G401 (cell line): ENCODE data around the gene S100A6. TPM values are rescaled to one million over a fixed set of nuclear protein-coding genes. Genes with fewer than 3 reads are reported as not detected.

ENCODE experiments used
- DNase-seq: peaks from one replicate; pipeline ENCODE4 v3.0.0-alpha.2; 2015; ENCODE audit warnings: low spot score
- in situ Hi-C: cut with HindIII; loops from 2 replicates; pipeline ENCODE4 v1.10.0; 2016; ENCODE audit warnings: low sequenced_read_pairs, mixed read lengths
- total RNA-seq: library from RNA; depleted of rRNA; stranded (reverse); fragments of >200 nt; shearing (Covaris generic); gene quantifications from 2 replicates; pipeline ENCODE4 v1.2.3, GENCODE V29; 2014

The S100A6 gene
- total RNA-seq, 1 experiment from 2014 or later = 308 TPM

DNA sequence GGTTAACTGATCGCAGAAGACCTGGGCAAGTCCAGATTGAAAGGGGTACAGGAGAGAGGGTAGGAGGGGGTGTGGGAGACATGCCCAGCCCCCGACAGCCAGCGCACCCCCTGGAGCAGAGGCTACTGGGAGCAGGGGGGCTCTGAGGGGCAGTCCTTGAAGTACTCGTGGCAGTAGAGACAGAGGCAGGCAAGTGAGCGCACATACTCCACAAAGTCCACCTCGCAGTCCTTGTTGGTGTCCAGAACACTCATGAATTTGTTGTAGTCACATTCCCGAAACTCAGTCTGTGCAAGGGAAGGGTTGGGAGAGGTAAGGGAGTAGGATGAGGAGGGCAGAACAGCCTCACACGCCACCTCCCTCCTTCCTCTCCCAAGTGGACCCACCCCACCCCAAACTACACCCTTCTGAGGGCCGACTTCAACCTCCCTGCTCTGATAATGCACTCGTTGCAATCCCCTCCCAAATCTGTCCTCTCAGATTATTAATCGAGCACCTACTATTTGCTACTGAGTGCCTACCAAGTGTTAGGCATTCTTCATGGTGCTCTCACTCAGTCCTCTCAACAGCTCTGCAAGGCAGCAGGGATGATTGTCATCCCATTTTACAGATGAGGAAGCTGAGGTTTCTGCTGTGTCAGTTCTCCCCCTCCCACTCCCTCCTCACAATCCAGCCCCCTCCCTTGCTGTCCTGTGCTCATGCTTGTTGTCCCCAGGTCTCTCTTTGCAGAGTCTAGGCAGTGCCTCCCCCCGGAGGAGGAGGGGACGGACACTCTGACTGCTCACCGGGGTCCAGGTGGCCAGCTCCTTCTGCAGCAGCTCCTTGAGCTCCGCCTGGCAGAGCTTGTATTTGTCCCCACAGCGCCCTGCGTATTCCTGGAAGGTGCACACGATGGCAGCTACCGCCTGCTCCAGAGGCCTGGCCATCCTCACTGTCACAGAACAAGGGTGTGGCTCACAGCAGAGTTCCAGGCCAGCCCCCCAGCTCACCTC is 12.1 kb upstream of the S100A6 start:
- in situ Hi-C loops = no loop called here
- no peak for DNase-seq

- DNase-seq = no peak
- in situ Hi-C loops = no loop called here
Measured at GRCh38 chr1:153546796-153547559, 11.2 kb upstream of the S100A6 start.

- DNase-seq = no peak
- in situ Hi-C loops = no loop called here
Measured at GRCh38 chr1:153546371-153546770, 10.6 kb upstream of the S100A6 start.

DNA sequence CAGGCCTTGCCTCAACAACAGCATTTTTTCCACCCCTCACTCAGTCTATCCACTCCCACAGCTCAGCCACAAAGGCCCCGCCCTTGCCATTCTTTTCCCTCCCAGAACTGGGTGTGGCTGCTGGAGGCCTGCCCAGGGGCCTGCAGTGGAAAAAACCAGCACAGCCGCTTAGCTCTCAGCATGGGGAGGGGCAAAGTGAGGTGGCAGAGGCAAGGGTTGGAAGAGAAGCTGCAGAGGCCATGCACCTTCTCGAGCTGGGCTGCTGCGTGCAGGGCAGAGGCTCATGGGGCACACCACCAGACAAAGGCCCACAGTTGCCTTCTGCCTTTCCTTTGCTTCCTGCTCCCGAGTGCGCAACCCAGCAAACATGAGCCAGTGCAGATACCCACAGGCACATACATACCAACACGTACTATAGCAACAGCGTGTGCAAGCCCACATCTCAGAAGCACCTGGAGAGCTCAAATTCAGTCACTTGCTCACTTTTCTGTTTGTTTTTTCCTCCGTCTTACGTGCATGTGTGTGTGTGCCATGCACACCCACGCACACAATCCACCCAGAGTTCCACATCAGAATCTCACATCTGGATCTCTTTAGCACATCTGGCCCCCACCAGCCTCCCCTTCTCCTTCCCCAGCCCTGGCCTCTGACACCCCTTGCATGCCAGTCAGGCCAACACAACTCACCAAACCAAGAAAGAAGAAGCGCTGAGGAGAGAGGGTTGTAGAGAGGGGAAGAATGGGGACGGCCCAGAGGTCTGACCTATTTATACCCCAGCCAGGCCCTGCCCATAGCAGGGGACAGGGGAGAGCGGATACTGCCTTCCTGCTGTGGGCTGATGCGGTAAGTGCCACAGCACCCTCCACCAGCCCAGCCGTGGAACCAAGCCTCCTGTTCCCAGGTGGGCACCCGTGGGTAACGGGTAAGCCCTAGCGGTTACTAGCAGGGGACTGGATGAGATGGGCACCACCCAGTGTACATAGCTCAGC is 9.6 kb upstream of the S100A6 start, which contains the start of gene S100A4:
Gene S100A4 (minus strand): TSS at position 740 of the 989 bp plus-strand sequence. CDS start 1,012 bp downstream, outside the sequence.
- in situ Hi-C loops = no loop called here
- peak; percentile 70 for DNase-seq

DNA sequence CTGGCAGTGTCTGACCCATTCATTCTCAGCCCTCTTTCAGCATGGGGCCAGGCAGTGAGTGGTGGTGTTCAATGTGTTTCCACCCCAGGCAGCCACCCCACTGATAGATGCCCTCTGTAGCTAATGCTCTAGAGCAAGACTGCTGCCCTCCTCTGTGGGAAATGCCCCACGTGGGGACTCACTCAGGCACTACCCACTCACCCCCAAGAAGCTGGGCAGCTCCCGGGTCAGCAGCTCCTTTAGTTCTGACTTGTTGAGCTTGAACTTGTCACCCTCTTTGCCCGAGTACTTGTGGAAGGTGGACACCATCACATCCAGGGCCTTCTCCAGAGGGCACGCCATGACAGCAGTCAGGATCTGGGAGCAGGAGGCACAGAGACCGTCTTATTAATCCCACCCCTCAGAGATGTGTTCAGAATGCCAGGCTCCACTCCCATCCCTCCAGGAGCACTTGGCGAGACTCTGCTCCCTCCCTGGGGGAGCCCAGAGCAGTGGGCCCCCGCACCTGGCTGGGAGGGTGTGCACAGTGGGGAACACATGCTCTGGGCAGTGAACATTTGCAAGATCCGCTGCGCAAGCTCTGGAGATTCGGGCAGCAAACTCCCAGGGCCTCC is 8.8 kb upstream of the S100A6 start:
- DNase-seq = no peak
- in situ Hi-C loops = no loop called here

- DNase-seq = no peak
- in situ Hi-C loops = no loop called here
Measured at GRCh38 chr1:153543736-153544135, 7.9 kb upstream of the S100A6 start.

DNA sequence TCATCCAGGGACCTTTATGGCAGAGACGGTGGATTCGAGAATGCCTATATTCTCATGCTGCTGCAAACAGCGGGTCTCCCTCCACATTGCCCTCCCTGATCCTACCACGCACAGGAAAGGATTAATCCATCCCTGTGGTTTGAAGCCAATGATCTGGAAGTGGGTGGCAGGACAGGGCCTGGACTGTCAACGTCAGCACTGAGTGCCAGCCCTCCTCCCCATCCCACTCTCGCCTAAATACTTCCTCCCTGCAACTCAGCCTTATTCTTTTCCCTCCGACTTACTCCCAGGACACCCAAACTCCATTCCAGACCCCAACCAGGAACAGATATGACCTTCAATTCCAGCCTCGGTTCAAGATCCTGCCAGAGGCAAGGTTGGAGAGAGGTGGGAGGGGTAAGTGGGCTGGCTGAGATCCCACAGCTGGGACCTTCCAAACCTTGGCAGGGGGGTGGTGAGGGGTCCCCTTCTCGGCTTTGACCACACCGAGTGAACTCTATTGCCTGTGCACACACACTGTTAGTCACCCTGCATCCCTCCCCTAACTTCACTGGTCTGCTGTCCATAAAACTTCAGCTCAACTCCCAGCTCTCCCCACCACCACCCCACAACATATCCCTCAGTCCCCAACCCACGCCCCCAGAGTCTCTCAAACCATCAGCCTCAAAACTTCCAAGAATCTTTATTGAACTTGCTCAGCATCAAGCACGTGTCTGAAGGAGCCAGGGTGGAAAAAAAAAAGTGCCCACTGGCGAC is 7.3 kb upstream of the S100A6 start:
- DNase-seq = no peak
- in situ Hi-C loops = no loop called here

GRCh38 chr1:153541641-153542590 is 6.1 kb upstream of the S100A6 start:
- in situ Hi-C loops = no loop called here

GRCh38 chr1:153540394-153541361 is 4.9 kb upstream of the S100A6 start, which contains the start of gene S100A5:
TSS of gene S100A5 (minus strand) at chr1:153540934. CDS start at chr1:153540191, 743 bp downstream.
- in situ Hi-C loops = no loop called here
- DNase-seq = no peak

More at GRCh38 chr1:153541641-153542590, 6.1 kb upstream of the S100A6 start:
- no peak for DNase-seq

DNA sequence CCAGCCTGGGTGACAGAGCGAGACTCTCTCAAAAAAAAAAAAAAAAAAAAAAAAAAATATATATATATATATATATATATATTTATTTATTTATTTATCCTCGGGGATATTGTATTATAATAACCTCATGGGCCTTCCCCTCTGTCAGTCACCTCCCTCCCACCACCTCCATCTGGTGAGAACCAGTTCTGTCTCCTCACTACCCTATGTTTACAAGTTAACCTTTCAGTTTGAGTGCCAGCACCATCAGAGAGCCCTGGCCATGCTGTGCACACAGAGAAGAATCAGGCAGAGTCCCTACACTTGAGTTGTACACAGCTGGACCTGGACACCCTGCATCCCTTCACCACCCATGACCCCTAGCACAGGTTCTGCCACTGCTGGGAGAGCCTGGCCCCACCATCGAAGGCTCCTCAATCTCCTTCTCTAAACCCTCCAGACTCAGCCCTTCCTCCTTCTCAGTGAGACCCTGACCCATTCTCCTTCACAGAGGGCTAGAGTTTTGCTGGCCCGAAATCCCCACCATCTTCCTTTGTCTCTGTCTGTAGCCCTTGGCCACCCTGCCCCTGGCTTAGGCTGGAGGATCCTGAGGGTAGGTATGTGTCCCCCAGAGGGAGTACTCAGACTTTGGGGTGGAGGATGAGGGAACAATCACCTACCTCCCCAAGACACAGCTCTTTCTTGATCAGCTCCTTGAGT is 3.8 kb upstream of the S100A6 start:
- in situ Hi-C loops = no loop called here
- no peak for DNase-seq

DNA sequence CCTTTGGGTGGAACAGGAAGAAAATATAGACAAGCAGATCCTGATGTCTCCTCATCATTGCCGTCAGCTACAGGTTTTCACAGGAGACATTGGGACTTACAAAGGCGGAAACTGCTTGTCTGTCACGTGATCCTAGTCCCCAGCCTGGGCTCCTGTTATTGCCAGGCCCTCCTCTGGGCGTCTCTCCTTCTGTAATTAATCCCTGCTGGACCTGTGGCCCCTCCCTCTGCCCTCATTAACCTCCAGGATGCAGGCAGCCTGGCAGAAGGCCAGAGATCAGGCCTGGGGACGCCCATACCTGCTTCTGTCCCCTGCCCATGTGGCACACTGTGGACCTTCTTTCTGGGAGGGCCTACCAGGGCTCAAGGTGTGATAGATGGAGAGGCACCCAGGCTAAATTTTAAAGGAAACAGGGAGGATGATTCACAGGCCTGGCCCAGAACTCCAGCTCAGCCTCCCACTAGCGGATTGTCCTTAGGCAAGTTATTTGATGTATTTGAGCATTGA is 2.6 kb upstream of the S100A6 start:
- peak; percentile 67 for DNase-seq
- in situ Hi-C loops = no loop called here

GRCh38 chr1:153537376-153537730 is 1.6 kb upstream of the S100A6 start:
- DNase-seq = no peak
- in situ Hi-C loops = no loop called here

DNA sequence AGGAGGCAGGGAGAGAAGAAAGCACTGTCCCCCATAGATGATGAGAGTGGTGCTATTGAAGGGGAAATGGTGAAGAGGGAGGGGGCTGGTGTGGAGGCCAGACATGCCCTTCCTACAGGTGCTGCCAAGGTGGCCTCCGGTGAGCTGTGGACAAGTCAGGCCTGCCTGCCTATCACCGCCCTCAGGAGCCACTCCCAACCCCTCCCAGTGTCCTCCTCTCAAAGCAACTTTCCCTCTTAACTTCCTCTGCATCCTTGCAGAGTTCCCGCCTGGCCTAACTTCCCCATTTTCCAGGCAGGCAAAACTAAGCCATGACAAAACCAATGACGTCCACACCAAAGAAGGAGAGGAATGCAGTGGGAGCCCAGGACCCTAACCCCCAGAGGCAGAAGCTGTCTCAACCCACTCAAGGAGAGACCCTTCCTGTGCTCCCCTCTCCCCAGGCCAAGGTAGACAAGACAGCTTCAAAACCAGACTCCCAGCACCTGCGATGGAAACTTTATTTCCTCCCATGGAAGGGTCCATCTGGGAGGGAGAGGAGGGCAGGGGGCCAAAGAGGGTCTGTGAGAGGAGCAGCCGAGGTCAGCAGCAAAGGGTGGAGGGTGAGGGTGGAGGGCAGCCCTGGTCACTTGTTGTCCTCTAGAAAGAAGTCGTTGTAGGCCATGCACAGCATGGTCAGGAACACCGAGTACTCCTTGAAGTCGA is 1.0 kb upstream of the S100A6 start:
- in situ Hi-C loops = no loop called here
- DNase-seq = no peak

- in situ Hi-C loops = no loop called here
- DNase-seq = peak; percentile 79
Measured at GRCh38 chr1:153536012-153536670, 350 bp upstream of the S100A6 start.
